Peyer's patch (tissue), 4 donors: ENCODE data around the gene FAM181B.

Source experiments
- CTCF ChIP-seq, 6 experiments: fragments of 450-650 bp in 4 of 6; fragments of 200-600 bp in 2 of 6; sonication (generic) in 1 of 6; IDR thresholded peaks; one replicate each; pipeline ENCODE4 v1.5.1; 2017 to 2019; ENCODE audit warnings: antibody characterized with exemption in 6 of 6, mild to moderate bottlenecking in 3 of 6, moderate library complexity in 1 of 6
- POLR2A ChIP-seq, 2 donors: fragments of 450-650 bp; IDR thresholded peaks; one replicate each; pipeline ENCODE4 v1.5.1; 2017; ENCODE audit warnings: antibody characterized with exemption in 2 of 2, mild to moderate bottlenecking in 2 of 2, moderate library complexity in 2 of 2

- TF ChIP-seq CTCF (IDR thresholded peaks at IDR 0.05): no peak
- TF ChIP-seq POLR2A (IDR thresholded peaks at IDR 0.05): no peak
Observed at GRCh38 chr11:82747471-82747870, 13.8 kb upstream of the FAM181B start.
